HepG2 (cell line): Measurements from ENCODE around the gene CENATAC. TPM values are rescaled to one million over a fixed set of nuclear protein-coding genes. Genes with fewer than 3 reads are reported as not detected.

Experiments
- AGO2 ChIP-seq: fragments of 200-400 bp; formaldehyde crosslinking; optimal IDR thresholded peaks from 2 replicates; pipeline ENCODE3; 2017; ENCODE audit warnings: mild to moderate bottlenecking, low read depth, low read length, moderate library complexity
- ARNT ChIP-seq: fragments of 450-650 bp; IDR thresholded peaks from 2 replicates; pipeline ENCODE4 v1.6.1; 2017
- BHLHE40 ChIP-seq: IDR thresholded peaks from 2 replicates; pipeline ENCODE4 v1.6.1; 2011; ENCODE audit warnings: low read length, improper control_type of control experiment
- ELF4 ChIP-seq: sonication (generic); formaldehyde crosslinking; IDR thresholded peaks from 2 replicates; pipeline ENCODE4 v1.5.0; 2020; ENCODE audit warnings: missing genetic modification reagents, mild to moderate bottlenecking, moderate library complexity, borderline replicate concordance
- ETS1 ChIP-seq: sonication (generic); formaldehyde crosslinking; IDR thresholded peaks from 2 replicates; pipeline ENCODE4 v1.4.0; 2020; ENCODE audit warnings: missing genetic modification reagents
- NKX3-1 ChIP-seq: sonication (generic); formaldehyde crosslinking; IDR thresholded peaks from 2 replicates; pipeline ENCODE4 v1.5.0; 2020; ENCODE audit warnings: missing genetic modification reagents
- PHF8 ChIP-seq: sonication (generic); formaldehyde crosslinking; IDR thresholded peaks from 2 replicates; pipeline ENCODE4 v1.5.0; 2020; ENCODE audit warnings: missing genetic modification reagents
- RBAK ChIP-seq: sonication (generic); formaldehyde crosslinking; IDR thresholded peaks from 2 replicates; pipeline ENCODE4 v1.5.1; 2020; ENCODE audit warnings: mild to moderate bottlenecking, missing genetic modification reagents
- STAT5B ChIP-seq: sonication (generic); formaldehyde crosslinking; IDR thresholded peaks from 2 replicates; pipeline ENCODE4 v1.4.0; 2020; ENCODE audit warnings: missing genetic modification reagents
- ZBTB2 ChIP-seq: sonication (generic); formaldehyde crosslinking; IDR thresholded peaks from 2 replicates; pipeline ENCODE4 v1.8.0; 2022; ENCODE audit warnings: low read depth, missing genetic modification reagents
- ZBTB25 ChIP-seq: IDR thresholded peaks from 2 replicates; pipeline ENCODE4 v1.6.1; 2018; ENCODE audit warnings: missing genetic modification reagents
- ZBTB8A ChIP-seq: sonication (generic); formaldehyde crosslinking; IDR thresholded peaks from 2 replicates; pipeline ENCODE4 v1.4.0; 2020; ENCODE audit warnings: mild to moderate bottlenecking, low read depth, missing genetic modification reagents, borderline replicate concordance
- ZNF446 ChIP-seq: sonication (generic); formaldehyde crosslinking; IDR thresholded peaks from 2 replicates; pipeline ENCODE4 v1.5.0; 2020; ENCODE audit warnings: mild to moderate bottlenecking, missing genetic modification reagents
- polyA plus RNA-seq, 8 experiments: library from polyadenylated mRNA; depleted of rRNA in 3 of 8; stranded (reverse) in 7 of 8; unstranded in 1 of 8; fragments of >200 nt; fragmentation: Illumina TruSeq in 4 of 8; extraction: Trizol in 4 of 8; gene quantifications; 2 replicates each; pipeline versions ENCODE4 v1.2.1 to v1.2.3, GENCODE V29; 2011 to 2016; ENCODE audit warnings: low read depth in 4 of 8, missing spikeins in 1 of 8, mixed read lengths in 1 of 8; ENCODE audit not compliant: insufficient read depth in 1 of 8
- total RNA-seq, 5 experiments: library from RNA; depleted of rRNA; stranded (reverse); fragments of >200 nt; fragmentation: Illumina TruSeq; extraction: Trizol; gene quantifications; 2 replicates each; pipeline ENCODE4 v1.2.3, GENCODE V29; 2016; ENCODE audit warnings: low read depth in 1 of 5
- TF ChIP-seq, protein P1 (sequence below): sonication (generic); formaldehyde crosslinking; IDR thresholded peaks from 2 replicates; pipeline ENCODE4 v1.5.0; 2020; ENCODE audit warnings: mild to moderate bottlenecking, missing genetic modification reagents, borderline replicate concordance
- TF ChIP-seq, protein P2 (sequence below): sonication (generic); formaldehyde crosslinking; IDR thresholded peaks from 2 replicates; pipeline ENCODE4 v1.8.0; 2022; ENCODE audit warnings: mild to moderate bottlenecking, missing genetic modification reagents

CENATAC gene
- total and polyA plus RNA-seq, 2 of the 13 experiments (the other 11 are each of a cell fraction or from before 2014, with no cell fraction given), result 21.7 to 25.0 TPM

GRCh38 chr11:119057000-119057769 lies 59.2 kb downstream of the CENATAC start, which contains the start of gene HYOU1 (continued):
- TF ChIP-seq ZBTB8A (CRISPR knock-in tag), result no peak
- TF ChIP-seq PHF8, result peak; percentile 76
- TF ChIP-seq, protein P1, sequence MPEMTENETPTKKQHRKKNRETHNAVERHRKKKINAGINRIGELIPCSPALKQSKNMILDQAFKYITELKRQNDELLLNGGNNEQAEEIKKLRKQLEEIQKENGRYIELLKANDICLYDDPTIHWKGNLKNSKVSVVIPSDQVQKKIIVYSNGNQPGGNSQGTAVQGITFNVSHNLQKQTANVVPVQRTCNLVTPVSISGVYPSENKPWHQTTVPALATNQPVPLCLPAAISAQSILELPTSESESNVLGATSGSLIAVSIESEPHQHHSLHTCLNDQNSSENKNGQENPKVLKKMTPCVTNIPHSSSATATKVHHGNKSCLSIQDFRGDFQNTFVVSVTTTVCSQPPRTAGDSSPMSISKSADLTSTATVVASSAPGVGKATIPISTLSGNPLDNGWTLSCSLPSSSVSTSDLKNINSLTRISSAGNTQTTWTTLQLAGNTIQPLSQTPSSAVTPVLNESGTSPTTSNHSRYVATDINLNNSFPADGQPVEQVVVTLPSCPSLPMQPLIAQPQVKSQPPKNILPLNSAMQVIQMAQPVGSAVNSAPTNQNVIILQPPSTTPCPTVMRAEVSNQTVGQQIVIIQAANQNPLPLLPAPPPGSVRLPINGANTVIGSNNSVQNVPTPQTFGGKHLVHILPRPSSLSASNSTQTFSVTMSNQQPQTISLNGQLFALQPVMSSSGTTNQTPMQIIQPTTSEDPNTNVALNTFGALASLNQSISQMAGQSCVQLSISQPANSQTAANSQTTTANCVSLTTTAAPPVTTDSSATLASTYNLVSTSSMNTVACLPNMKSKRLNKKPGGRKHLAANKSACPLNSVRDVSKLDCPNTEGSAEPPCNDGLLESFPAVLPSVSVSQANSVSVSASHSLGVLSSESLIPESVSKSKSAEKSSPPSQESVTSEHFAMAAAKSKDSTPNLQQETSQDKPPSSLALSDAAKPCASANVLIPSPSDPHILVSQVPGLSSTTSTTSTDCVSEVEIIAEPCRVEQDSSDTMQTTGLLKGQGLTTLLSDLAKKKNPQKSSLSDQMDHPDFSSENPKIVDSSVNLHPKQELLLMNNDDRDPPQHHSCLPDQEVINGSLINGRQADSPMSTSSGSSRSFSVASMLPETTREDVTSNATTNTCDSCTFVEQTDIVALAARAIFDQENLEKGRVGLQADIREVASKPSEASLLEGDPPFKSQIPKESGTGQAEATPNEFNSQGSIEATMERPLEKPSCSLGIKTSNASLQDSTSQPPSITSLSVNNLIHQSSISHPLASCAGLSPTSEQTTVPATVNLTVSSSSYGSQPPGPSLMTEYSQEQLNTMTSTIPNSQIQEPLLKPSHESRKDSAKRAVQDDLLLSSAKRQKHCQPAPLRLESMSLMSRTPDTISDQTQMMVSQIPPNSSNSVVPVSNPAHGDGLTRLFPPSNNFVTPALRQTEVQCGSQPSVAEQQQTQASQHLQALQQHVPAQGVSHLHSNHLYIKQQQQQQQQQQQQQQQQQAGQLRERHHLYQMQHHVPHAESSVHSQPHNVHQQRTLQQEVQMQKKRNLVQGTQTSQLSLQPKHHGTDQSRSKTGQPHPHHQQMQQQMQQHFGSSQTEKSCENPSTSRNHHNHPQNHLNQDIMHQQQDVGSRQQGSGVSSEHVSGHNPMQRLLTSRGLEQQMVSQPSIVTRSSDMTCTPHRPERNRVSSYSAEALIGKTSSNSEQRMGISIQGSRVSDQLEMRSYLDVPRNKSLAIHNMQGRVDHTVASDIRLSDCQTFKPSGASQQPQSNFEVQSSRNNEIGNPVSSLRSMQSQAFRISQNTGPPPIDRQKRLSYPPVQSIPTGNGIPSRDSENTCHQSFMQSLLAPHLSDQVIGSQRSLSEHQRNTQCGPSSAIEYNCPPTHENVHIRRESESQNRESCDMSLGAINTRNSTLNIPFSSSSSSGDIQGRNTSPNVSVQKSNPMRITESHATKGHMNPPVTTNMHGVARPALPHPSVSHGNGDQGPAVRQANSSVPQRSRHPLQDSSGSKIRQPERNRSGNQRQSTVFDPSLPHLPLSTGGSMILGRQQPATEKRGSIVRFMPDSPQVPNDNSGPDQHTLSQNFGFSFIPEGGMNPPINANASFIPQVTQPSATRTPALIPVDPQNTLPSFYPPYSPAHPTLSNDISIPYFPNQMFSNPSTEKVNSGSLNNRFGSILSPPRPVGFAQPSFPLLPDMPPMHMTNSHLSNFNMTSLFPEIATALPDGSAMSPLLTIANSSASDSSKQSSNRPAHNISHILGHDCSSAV, result no peak
- peak; percentile 92 for TF ChIP-seq ZBTB2
- TF ChIP-seq RBAK (CRISPR knock-in tag), result peak; percentile 96
- TF ChIP-seq ZBTB25 (CRISPR knock-in tag), result peak; percentile 99
- TF ChIP-seq ARNT, result no peak
- no peak for TF ChIP-seq AGO2
- TF ChIP-seq ELF4 (CRISPR knock-in tag), result no peak
- no peak for TF ChIP-seq ETS1 (CRISPR knock-in tag)
- TF ChIP-seq STAT5B (CRISPR knock-in tag), result 0 out of 2 replicates have a peak, but pooled peaks have one; percentile 36
- no peak for TF ChIP-seq NKX3-1 (CRISPR knock-in tag)
- TF ChIP-seq BHLHE40, result no peak
- TF ChIP-seq, protein P2, sequence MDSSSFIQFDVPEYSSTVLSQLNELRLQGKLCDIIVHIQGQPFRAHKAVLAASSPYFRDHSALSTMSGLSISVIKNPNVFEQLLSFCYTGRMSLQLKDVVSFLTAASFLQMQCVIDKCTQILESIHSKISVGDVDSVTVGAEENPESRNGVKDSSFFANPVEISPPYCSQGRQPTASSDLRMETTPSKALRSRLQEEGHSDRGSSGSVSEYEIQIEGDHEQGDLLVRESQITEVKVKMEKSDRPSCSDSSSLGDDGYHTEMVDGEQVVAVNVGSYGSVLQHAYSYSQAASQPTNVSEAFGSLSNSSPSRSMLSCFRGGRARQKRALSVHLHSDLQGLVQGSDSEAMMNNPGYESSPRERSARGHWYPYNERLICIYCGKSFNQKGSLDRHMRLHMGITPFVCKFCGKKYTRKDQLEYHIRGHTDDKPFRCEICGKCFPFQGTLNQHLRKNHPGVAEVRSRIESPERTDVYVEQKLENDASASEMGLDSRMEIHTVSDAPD (CRISPR knock-in tag), result 0 out of 2 replicates have a peak, but pooled peaks have one; percentile 36
- peak; percentile 29 for TF ChIP-seq ZNF446 (CRISPR knock-in tag)
